HG03045 (cell line): Measurements from ENCODE around the gene SHROOM1.

ENCODE experiments used
- ATAC-seq: cut with Tn5 transposase; IDR thresholded peaks from one replicate; pipeline ENCODE4 v1.9.1; 2021; ENCODE audit warnings: mild to moderate bottlenecking, moderate library complexity; ENCODE audit not compliant: unreplicated experiment

SHROOM1 gene

DNA sequence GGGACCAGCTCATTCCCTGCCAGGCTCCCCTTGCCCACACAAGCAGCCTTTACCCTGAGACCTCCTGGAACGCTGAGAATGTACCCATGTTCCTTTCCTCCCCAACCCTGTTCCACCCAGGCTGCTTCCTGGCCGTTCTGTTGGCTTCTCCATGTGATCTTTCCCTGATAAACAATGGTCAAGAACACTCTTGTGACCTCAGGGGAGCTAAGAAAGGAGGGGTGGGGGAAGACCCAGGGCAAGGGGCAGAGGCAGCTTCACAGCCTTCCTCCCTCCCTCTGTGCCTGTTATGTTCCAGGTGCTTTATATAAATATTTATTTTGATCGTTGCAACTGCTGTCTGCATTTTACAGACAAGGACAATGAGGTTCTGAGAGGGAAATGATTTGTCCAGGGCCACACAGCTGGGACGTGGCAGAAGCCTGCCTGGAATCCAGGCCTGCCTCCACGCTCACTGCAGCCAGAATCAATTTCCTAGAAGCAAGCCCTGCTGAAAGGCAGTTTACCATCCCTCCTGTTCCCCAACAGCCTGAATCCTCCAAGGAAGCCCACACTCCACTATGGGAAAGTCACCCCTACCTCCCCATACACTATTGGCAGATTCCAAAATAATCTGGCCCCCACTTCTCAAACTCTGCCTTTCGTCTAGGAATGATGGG is 3.9 kb downstream of the SHROOM1 start:
- ATAC-seq, result no peak

DNA sequence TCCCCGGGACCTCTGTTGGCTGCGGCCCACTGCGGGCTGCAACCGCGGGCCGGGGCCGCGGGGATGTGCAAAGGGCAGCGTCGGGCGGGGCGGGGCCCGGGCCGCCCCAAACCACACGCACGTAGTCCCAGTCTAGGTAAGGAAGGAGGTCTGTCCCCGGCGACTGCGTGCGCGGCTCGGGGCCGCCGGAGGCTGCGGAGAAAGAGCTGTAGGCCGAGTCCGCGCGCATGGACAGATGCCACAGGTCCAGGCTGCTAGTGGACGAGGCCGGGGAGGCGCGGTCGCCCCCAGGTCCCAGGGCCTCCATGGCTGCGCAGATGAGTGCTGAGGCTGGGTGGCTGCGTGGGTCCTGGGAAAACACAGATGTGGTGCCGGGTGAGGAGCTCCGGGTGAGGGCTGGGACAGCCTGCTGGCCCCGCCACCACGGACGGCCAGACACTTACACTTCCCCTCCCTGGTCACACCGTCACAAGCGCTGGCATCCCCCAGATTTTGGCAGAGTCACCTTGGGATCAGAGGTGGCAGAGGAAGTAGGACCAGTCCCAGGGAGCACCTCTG is 4.5 kb downstream of the SHROOM1 start:
- no peak for ATAC-seq

DNA sequence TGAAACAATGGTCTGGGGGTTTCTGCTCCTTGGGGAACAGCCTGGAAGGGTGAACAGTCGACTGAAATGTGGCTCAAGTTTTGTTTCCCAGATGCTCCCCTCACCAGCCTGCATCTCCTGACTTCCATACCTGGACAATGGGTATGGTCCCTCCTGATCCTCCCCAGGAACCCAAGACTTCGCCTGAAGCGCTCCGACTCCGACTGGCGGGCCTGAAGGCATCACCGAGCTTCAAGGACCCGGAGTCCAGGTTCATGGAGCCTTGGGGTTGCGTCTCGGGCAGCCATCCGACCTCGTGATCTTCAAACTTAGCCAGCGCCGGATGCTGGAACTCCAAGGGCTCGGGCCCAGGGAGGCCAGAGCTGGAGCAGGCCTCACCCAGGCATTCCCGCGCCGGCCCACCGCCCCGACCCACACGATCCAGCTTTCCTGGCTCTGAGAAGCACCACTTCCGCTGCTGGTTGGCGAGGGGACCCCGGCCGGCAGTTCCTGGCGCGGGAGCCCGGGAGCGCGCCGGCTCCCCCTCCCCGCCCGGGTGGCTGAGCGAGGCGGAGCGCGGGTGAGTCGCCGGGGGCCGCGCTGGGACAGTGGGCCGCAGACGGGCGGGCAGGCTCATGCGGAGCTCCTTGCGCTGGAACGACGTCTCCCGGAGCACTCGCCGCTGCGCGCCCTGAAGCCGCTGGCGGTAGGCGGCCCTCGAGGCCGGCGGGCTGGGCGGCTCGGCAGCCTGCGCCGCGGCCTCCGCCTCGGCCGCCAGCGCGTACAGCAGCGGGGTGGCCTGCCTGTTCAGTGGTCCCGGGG is 5.2 kb downstream of the SHROOM1 start:
- ATAC-seq, result no peak

DNA sequence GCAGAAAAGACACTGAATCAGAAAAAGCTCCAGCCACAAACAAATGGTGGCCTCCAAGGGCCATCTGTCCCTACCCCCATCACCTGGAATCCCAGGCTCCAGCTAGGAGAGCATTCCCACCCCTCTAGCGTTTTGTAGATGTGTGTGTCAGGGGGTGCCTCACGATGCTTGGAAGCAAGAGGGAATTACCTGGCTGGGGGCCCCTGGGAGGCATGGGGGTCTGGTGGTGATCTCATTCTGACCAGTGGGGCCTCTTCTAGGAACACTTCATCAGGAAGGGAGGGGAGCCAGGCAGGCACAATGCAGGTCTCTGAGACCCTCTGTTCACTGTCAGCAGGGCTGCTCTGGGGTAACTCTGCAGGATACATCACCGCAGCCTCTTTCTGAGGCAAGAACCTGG is 6.0 kb downstream of the SHROOM1 start:
- ATAC-seq, result no peak

DNA sequence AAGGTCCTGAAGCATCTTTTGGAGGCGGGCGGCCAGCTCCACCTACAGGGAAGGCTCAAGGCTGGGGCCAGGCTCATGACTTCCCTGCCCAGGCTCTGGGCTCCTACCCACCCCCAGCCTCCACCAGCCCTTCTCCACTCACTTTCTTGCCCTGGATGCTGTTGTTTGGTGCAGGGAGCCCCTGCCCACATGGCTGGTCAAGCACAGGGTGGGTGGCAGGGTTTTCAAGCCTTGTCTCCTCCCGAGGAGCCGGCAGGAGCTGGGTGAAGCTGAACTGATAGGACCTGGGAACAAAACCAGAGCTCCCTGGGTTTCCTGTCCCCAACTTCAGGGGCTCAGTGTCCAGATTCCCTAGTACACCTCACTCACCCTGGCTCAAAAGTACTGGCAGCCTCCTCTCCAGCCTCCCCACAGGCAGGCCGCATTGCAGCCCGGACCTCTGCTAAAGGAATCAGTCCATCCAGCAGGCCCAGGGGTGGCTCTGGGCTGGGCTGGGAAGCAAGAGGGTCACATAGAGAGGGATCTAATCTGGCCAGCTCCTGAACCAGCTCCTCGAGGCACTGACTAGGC is 6.9 kb downstream of the SHROOM1 start:
- ATAC-seq, result no peak

DNA sequence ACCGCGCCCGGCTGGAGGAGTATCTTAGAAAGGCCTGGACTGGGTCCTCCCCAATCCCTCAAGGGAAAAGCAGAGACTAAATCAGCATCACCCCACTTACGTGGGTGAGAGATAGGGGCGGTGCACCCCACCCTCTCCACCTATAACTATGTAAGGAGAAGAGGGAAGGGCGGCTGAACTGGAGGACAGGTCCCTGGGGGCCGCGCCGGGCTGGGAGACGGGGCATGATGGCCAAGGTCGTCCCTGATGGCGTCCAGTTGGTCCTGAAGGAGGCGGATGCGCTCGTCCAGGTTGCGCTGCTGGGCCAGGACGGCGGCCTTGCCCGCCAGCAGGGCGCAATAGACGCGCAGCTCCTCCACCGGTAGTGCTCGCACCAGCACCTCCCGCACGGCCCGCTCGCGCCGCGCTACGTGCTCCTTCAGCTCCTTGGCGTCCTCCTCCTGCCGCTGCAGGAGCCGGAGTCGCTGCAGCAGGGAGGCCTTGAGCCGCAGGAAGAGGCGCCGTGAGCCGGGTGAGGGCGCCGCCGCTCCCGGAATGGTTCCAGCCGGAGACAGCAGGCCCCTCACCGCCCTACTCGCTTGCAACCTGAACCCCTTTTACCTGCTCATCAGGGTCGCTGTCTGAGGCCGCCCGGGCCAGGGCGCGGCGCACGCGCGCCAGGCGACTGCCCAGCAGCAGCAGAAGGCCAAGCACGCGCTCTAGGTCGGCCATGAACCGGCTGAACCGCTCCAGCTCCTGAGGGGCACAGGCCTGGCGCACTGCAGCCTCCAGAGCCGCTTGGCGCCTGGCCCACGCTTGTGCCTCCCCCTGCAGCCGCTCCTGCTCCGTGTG is 7.6 kb downstream of the SHROOM1 start:
- ATAC-seq, result no peak

DNA sequence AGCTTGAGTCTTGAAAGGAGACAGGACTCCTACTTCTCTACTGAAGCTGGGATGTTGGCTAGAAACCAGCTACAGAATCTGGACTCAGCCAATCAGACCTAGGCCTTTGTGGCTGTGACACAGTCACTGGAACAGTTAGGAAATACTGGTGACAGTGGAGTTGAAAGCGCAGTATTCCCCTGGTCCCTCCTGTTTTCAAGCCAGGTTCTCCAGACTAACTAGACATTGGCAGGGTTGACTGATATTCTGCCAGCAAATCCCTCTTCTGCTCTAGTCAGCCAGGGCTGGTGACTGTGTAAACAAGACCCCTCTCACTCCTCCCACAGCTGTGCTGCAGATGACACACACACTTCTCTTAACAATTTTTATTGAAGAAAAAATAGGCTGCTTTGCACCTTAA is 8.7 kb downstream of the SHROOM1 start:
- no peak for ATAC-seq

DNA sequence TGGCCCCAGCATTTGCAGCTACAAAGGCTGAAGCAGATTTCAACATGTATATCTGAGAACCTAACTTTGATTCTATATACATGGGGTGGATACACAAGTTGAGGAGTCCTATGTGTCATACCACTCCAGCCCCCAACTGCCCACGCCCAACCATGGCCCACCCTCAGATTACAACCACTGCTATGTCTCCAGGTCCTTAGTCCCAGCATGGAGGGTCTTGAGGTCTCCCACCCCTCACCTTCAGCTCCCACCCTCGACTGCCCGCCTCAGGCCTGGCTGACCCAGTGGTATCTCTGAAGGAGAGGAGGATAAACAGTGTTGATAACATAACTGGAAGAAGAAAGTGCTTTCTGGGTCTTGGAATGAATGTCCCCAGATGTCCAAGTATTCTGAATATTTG is 9.1 kb downstream of the SHROOM1 start:
- no peak for ATAC-seq

DNA sequence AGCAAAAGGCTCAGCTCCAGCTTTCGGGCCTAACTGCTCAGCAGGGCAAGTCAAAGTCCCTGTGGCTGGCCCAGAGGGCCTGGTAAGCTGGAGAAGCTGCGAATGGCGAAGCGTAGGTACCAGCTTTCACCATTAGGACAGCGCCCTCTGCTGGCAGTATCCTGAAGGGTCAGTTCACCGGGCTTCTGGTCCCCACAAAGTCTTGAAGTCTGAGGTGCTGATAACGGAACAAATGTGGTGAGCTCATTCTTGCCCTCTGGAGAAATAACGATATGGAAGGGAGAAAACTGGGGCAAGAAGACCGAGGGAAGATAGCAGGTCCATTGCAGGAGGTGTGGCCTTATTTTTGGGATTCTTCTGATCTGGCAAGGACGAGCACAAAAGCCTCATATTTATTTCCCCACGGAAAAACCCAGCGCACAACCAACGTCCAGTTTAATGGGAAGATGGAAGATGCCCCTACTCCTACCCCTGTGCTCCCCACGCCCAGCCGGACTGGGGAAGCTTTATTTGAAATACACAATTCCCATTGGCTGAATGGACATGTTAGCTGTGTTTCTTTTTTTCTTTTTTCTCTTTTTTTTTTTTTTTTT is 10.2 kb downstream of the SHROOM1 start:
- ATAC-seq, result no peak

DNA sequence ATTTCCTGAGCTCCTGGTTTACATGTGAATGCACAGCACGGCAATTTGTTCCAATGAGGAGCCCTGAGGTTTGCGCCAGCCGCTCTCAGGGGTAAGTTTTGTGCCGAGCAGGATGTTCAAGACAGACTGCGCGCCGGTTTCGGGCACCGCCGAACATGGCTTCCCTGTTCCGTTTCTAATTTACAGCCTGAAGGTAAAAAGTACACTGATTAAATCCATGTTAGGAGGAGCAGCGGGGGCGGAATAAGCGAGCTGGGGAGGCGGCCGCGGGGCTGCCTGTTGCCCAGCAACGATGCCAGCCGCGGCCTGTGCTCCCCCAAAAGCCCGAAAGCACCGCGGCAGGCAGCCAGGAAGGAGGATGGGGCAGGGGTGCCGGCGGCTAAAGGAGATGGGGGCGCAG is 11.0 kb downstream of the SHROOM1 start:
- ATAC-seq, result no peak

DNA sequence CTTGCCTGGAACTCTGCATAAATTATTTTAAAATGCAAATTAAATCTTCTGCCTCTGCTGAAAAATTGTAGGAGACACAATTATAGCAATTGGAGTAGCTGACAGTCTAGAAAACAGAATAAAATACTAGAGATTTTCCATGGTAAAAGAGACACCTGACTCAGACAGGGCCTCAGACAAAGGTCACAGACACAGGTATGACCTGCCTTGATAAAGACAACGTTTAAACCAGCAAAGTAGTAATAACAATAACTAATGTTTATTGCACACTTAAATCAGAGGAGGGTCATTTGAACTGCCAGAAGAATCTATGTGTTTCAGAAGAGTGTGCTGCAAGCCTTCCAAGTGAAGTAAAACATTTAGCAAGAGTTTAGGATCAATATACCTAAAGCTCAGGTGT is 13.4 kb downstream of the SHROOM1 start:
- ATAC-seq, result no peak

DNA sequence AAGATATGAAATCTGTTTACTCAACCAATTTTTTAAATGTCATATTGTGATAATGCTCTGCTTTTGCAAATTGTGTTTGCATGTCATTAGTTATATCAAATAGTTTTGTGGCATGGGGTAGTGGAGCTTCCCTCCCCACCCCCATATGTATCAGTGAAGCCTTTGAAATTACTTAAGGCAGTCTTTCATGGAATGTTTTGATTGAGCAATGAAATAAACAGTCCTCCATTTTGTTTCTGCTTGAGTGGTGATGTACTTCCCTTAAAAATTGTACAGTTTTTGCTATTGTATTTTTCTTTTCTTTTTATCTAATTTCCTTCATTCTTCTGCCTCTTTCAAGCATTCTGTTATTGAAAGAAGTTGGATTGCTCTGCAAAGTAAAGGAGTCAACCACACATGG is 13.9 kb downstream of the SHROOM1 start:
- no peak for ATAC-seq

DNA sequence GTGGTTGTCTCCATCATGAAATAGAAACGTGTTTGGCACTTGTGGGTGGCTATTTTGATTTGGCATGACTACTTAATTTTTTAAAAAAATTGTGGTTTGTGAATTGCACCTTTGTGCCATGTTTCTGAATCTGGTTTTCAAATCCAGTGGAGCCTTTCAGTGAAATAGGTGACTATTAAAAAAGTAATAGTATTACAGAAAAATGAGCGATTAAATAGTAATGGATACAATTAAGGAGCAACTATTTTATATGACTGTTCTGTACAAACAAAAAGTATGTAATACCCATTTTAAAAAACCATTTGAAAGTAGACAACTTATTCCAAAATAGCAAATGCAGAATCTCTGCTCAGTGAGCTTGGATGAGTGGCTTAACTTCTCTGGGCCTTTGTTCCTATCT is 14.4 kb downstream of the SHROOM1 start:
- ATAC-seq, result no peak

DNA sequence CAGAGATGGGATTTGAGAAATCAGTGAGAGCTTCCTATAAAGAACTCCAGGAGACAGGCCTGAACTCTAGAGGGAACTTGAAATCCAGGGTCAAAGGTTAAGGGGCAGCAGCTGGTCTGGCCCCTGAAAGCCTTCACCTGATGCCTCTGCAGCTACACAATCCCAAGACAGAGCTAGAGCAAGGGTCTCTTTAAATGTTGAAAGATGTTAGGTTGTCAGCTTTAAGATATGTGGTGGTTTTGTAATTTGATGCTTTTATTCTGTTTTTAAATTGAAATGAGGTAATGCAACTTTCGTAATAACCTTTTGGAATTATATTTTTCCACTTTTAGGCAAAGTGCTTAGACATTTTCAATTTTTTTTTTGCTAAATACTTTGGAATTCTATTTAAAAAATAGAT is 15.0 kb downstream of the SHROOM1 start:
- ATAC-seq, result no peak

DNA sequence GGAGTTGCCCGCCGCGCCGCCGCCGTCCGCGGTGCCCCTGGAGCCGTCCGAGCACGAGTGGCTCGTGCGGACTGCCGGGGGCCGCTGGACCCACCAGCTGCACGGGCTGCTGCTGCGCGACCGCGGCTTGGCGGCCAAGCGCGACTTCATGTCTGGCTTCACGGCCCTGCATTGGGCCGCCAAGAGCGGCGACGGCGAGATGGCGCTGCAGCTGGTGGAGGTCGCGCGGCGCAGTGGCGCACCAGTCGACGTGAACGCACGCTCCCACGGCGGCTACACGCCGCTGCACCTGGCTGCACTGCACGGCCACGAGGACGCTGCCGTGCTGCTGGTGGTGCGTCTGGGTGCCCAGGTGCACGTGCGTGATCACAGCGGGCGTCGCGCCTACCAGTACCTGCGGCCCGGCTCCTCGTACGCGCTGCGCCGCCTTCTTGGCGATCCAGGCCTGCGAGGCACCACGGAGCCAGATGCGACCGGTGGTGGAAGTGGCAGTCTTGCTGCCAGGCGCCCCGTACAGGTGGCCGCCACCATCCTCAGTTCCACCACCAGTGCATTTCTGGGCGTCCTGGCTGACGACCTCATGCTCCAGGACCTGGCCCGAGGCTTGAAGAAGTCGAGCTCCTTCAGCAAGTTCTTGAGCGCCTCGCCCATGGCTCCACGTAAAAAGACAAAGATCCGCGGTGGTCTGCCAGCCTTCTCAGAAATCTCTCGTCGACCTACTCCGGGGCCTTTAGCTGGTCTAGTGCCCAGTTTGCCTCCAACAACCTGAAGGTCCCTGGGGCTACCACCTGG is 15.7 kb downstream of the SHROOM1 start:
- ATAC-seq, result no peak

DNA sequence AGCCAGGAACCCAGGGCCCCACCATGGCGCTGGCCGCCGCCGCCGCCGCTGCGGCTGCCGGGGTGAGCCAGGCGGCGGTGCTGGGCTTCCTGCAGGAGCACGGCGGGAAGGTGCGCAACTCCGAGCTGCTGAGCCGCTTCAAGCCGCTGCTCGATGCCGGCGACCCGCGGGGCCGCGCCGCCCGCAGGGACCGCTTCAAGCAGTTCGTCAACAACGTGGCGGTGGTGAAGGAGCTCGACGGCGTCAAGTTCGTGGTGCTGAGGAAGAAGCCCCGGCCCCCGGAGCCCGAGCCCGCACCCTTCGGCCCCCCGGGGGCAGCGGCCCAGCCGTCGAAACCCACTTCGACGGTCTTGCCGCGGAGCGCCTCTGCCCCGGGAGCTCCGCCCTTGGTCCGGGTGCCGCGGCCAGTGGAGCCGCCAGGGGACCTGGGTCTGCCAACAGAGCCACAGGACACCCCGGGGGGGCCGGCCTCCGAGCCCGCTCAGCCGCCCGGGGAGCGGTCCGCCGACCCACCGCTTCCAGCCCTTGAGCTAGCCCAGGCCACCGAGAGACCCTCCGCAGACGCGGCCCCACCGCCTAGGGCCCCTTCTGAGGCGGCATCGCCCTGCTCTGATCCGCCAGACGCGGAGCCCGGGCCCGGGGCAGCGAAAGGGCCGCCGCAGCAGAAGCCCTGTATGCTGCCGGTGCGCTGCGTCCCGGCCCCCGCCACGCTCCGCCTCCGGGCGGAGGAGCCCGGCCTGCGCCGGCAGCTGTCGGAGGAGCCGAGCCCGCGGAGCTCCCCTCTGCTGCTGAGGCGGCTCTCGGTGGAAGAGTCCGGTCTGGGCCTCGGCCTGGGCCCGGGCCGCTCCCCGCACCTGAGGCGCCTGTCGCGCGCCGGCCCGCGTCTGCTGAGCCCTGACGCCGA is 16.6 kb downstream of the SHROOM1 start:
- peak; percentile 53 for ATAC-seq

DNA sequence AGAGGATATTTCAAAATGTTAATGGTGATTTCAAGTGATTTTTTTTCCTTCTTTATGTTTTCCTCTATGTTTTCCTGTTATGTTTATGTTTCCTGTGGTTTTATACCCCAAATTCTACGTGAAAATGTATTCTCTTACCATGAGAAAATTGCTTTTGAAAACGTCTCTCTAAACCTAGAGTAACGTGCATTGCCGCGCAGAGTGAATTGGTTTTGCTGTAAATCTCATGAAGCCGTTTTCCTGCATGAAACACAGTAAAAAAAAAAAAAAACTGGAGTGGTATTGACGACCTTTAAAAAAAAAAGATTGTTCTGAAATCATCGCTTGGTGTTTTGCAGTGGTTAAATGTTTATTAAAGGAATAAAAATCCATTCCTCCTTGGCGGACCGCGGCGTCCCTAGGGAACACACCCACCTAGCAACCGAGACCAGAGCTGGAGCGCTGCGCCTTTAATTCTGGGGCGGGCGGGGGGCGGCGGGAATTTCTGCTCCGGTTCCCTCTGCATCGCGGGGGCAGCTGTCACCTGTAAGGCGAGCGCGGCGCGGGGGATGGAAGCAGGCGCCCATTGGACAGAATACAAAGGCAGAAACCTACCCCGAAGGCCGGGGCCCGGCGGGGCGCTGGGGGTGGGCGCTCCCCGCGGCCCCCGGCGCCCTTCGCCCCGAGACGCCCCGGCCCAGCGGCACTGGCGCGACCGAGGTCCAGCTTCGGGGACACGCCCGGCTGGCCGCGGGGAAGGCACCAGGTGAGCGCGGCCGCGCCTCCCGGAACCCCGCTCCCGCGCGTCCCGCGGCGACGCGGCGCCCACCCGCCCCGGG is 17.5 kb downstream of the SHROOM1 start, which contains the start of gene SOWAHA:
TSS of gene SOWAHA (plus strand) at position 522 of the 818 bp plus-strand sequence. CDS start 320 bp downstream, outside the sequence.
- peak; percentile 43 for ATAC-seq
